ENCODE data around the gene GADD45GIP1.

The GADD45GIP1 gene

DNA sequence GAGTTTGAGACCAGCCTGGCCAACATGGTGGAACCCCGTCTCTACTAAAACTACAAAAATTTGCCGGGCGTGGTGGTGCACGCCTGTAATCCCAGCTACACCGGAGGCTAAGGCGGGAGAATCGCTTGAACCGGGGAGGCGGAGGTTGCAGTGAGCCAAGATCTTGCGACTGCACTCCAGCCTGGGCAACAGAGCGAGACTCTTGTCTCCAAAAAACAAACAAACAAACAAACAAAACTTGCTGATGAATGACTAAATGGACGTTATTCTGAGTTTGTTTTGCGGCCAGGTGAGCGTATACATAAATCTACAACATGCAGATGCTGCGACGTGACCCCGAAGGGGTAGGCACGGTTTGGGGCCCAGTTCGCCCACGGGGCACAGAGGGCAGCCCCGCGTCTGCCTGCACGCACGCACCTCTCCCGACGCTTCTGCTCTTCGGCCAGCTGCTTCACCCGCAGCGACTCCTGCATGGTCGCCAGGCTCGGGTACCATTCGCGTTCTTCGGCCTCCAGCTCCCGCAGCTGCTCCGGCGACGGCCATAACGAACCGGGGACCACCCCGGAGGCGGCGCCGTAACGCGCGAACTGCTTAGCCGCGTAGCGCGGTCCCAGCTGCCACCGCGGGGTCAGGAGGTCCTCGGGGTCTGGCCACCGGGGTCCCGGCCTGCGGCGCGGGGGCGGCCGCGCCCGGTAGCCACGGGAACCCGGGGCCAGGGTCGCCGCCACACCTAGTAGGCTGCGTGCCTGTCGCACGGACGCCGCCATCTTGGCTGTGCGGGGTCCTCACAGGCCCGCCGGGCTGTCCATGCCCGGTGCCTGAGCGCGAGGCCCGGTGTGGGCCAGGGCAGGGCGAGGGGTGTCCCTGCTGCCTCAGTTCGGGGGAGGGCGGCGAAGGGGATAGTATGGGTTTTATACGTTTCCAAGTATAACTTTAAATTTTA lies at the start of gene GADD45GIP1:
GADD45GIP1 (minus strand) TSS at position 778 of the 943 bp plus-strand sequence; CDS start at position 767, 11 bp downstream.
- DNase-seq (ENCODE audit: low read depth in 2 of 2, low spot score in 1 of 2): peak; percentile 60

GRCh38 chr19:13005861-13006370 lies 48.9 kb upstream of the GADD45GIP1 start:
- no peak for DNase-seq (ENCODE audit: low read depth in 2 of 2, low spot score in 1 of 2)

GRCh38 chr19:13005253-13005652 lies 48.2 kb upstream of the GADD45GIP1 start:
- no peak for DNase-seq (ENCODE audit: low read depth in 2 of 2, low spot score in 1 of 2)

DNA sequence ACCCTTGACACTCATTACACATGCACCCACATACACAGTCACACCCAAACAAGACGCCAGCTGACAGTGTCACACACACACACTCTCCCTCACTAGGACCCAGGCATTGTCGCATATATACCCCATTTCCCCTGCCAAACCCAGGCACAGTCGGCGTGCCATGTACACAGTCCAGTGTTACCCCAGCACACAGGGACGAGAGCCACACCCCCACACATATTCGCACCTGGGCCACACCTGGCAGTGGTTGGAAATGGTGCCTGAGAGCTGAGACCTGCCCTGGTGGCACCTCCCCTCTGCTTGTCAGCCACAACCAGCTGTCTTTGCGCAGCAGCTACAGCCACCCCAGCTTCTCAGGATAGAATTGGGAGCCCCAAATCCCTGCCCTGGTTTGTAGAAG lies 47.2 kb upstream of the GADD45GIP1 start:
- DNase-seq (ENCODE audit: low read depth in 2 of 2, low spot score in 1 of 2): no peak

DNA sequence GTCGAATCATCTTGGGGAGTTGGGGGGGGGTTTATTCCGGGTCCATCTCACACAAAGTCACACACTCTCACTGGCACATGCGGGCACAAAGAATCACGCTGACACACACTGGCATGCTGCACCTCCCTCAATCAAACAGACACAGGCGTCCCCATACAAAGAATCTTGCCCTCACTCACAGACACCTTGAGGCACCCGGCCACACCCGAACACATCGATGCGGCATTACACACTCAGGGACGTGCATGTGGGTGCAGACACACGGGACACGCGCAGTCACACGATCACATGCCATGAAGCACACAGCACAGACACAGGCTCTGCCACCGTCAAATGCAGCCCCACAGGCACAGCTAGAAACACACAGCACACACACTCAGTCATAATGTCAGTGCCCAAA lies 46.1 kb upstream of the GADD45GIP1 start:
- no peak for DNase-seq (ENCODE audit: low read depth in 2 of 2, low spot score in 1 of 2)

DNA sequence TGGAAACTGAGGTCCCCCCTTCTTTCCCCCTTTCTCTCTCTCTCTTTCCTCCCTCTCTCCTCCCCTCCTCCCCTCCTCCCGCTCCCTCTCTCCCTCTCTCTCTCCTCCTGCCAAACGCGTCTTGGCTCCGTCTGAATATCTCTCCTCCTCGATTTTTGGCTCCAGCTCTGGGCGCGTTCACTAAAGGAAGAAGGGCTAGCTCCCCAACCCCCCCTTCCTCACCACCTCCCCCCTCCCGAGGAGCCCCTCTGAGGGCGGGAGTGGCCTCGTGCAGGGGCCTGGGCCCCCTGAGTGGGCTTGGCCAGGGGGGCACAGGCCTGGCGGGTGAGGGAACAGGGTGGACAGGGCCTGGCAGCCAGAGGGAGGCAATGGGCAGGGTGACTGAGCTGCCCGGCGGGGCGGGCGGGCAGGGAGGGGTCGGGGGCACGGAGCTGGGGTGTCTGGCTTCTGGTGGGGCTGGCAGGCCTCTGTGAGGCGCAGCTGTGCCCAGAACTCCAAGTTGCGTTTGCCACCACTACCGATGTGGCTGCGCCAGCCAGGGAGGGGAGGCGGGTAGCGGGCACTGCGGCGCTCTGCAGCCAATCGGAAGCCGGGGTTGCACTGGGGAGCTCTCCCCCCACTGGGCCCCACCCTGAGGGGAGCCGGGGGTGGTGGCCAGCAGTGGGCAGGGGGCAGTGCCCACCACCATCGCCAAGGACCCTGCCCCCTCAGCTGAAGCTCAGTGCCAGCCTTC lies 45.3 kb upstream of the GADD45GIP1 start:
- DNase-seq (ENCODE audit: low read depth in 2 of 2, low spot score in 1 of 2): no peak

DNA sequence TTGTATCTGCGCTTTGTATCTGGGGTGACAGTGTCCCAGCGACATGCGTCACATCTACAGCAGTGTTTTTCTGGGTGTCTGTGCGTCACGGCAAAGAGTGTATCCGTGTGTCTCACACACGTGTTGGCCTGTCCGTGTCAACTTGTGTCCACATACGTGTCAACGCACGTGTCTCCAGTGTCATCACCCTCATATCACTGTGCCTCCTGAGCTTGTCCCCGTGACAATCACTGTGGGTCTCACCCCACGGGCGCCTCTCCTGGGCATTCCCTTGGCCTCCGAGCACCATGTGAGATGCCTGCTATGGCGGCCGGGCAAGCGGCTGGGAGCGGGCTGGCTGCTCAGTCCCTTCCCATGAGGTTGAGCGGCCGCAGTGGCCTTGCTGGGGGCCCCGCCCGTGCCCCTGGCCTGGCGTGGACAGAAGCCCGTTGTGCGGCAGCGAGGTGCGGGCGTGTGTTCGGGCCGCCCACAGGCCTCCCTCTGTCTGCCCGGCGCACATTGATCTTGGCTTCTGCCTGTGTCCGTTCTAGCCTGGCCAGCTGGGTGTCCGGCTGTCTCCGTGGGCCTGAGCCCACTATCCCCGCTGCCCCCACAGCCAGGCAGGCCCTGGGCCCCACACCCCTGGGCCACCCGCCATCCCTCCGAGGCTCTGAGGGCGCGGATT lies 44.6 kb upstream of the GADD45GIP1 start:
- no peak for DNase-seq (ENCODE audit: low read depth in 2 of 2, low spot score in 1 of 2)

GRCh38 chr19:13001166-13001501 lies 44.1 kb upstream of the GADD45GIP1 start:
- DNase-seq (ENCODE audit: low read depth in 2 of 2, low spot score in 1 of 2): no peak

DNA sequence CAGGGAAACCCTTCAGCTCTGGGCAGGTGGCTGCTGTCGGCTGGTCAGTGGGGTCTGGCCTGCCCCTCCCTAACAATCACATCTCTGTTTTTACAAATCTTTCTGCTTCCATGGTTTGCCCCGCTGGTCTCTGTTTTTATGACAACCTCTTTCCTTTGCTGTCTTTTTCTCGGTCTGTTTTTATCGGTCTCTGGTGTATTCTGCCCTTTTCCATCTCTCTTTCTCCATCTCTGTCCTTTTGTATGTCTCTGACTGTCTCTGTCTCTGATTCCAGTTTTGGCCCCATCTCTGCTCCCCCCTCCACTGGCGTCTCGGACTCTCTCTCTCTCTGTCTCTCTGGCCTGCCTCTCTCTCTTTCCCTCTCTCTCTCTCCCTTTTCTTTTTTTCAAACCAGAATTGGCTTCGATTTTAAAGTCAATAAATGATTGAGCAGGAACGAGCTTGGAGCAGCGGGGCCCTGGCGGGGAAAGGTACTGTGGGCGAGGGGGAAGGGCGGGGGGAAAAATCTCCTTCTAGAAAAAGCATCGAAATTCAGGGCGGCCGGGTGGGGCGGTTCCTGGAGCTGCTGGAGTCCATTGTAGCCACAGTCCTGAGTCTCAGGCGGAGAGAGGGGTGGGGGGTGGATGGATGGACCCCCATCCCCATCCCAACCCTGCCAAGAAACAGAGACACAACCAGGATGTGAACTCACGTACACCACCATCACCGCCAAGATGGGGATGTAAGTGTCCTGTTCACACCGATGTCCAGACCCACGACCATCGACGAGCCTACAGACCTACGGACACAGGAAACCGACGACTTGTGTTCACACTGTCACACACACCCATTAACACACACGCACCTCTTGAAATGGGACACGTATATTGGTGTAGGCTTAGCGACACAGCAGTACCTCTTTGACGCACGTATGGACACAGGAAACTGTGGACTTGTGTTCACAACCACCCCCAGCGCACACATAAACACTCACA lies 41.2 kb upstream of the GADD45GIP1 start:
- no peak for DNase-seq (ENCODE audit: low read depth in 2 of 2, low spot score in 1 of 2)

GRCh38 chr19:12997179-12997966 lies 40.4 kb upstream of the GADD45GIP1 start:
- no peak for DNase-seq (ENCODE audit: low read depth in 2 of 2, low spot score in 1 of 2)

DNA sequence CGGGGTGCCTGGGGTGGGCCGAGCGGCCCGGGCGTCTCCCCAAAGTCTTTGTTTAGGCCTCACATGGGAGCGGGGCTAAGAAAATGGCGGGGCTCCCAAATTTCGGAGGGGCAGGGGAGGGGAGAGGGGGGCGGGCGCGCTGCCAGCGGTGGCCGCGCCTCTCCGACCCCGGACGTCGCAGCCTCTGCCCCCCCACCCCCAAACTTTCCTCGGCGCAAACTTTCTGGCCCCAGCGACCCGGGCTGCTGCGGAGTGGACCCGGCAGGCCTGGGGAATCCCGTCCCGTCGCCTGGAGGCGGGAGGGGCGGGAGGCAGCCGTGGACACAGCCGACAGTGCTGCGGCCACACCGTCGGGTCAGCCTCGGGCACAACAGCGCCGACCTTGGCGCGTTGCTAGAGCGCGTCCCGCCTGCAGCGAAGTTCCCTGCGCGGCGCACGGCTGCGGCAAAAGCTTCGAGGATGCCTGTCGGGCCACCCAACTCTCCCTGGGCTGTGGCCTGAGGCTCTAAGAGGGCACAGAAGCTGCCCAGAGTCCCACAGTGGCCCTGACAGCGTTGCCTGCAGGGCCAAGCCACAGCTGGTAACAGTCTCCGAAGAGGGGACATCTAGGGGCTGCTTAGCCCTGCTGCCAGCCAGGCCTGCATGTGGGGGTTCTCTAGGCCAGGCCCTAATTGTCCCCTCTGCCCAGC lies 39.5 kb upstream of the GADD45GIP1 start:
- no peak for DNase-seq (ENCODE audit: low read depth in 2 of 2, low spot score in 1 of 2)

DNA sequence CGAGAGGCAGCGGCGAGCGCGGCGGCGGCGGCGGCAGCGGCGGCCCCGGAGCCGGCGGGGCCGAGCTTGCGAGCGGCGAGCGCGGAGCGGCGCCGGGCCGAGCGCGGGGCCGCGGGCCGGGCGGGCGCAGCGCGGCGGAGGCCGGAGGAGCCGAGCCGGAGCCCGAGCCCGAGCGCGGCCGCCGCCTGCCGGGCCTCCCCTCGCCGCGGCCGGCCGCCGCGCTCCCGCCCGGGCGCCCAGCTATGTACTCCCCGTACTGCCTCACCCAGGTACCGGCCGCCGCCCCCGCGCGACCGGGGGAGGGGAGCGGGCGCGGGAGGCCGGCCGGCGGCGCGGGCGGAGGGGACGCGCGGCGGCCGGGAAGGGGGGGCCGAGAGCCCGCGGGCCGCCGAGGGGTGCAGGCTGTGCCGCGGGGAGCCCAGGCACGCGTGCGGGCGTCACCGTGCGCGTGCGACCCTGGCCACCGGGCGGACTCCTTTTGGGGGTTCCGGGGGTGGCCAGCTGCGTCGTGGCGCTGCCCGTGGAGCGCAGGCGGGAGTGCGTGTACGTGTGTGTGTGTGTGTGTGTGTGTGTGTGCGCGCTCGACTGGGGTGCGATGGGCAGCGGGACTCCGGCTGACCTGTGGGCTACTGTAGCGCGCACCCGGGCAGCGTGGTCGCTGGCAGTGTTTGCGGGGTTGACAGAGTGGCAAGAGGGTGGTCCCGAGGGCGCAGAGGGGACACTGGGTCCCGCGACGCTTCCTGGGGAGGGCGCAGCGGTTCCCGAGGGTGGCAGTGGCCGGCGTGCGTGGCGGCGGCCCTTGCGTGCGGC lies 38.8 kb upstream of the GADD45GIP1 start:
- no peak for DNase-seq (ENCODE audit: low read depth in 2 of 2, low spot score in 1 of 2)

- peak; percentile 18 to 38 for DNase-seq (ENCODE audit: low read depth in 2 of 2, low spot score in 1 of 2)
Observed at GRCh38 chr19:12994701-12995595, 37.9 kb upstream of the GADD45GIP1 start, which contains the start of gene NFIX. NFIX (plus strand) TSS chr19:12995475; CDS start chr19:12995838, 363 bp downstream.

GRCh38 chr19:12993562-12993961 lies 36.5 kb upstream of the GADD45GIP1 start:
- no peak for DNase-seq (ENCODE audit: low read depth in 2 of 2, low spot score in 1 of 2)

- no peak for DNase-seq (ENCODE audit: low read depth in 2 of 2, low spot score in 1 of 2)
Observed at GRCh38 chr19:12992729-12993128, 35.7 kb upstream of the GADD45GIP1 start.

- no peak for DNase-seq (ENCODE audit: low read depth in 2 of 2, low spot score in 1 of 2)
Observed at GRCh38 chr19:12991296-12991695, 34.3 kb upstream of the GADD45GIP1 start.

- DNase-seq (ENCODE audit: low read depth in 2 of 2, low spot score in 1 of 2): no peak
Observed at GRCh38 chr19:12990853-12991252, 33.8 kb upstream of the GADD45GIP1 start.

Measured in stimulated activated CD8-positive, alpha-beta memory T cell treated with anti-CD3 and anti-CD28 coated beads, Interleukin-4, amount 100 ng/mL, for 4 hours (primary cell).